ENCODE data around the gene RASL10A.

RASL10A gene

GRCh38 chr22:29300807-29301601 is 14.5 kb downstream of the RASL10A start:
- Histone ChIP-seq H2AFZ (no peak overlapping the region), H3K36me3 (ENCODE audit: control insufficient read depth, insufficient read depth, low read length) (peaks cover 4% of the 10 kb centered on the region), H3K9me3 (ENCODE audit: control insufficient read depth, low read length) (no peaks in the 10 kb centered on the region), H3K27me3 (ENCODE audit: control insufficient read depth, insufficient read depth, low read length) (no peaks in the 10 kb centered on the region), H3K4me2 (ENCODE audit: low read length) (no peak overlapping the region), H3K4me3 (ENCODE audit: low read depth, low read length) (no peak overlapping the region), H3K27ac (no peak overlapping the region), H3K9ac (no peak overlapping the region), H3K79me2 (no peaks in the 10 kb centered on the region), H3K4me1 (no peaks in the 10 kb centered on the region)
- TF ChIP-seq, protein P1, sequence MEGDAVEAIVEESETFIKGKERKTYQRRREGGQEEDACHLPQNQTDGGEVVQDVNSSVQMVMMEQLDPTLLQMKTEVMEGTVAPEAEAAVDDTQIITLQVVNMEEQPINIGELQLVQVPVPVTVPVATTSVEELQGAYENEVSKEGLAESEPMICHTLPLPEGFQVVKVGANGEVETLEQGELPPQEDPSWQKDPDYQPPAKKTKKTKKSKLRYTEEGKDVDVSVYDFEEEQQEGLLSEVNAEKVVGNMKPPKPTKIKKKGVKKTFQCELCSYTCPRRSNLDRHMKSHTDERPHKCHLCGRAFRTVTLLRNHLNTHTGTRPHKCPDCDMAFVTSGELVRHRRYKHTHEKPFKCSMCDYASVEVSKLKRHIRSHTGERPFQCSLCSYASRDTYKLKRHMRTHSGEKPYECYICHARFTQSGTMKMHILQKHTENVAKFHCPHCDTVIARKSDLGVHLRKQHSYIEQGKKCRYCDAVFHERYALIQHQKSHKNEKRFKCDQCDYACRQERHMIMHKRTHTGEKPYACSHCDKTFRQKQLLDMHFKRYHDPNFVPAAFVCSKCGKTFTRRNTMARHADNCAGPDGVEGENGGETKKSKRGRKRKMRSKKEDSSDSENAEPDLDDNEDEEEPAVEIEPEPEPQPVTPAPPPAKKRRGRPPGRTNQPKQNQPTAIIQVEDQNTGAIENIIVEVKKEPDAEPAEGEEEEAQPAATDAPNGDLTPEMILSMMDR (IDR thresholded peaks at IDR 0.05): no peak

DNA sequence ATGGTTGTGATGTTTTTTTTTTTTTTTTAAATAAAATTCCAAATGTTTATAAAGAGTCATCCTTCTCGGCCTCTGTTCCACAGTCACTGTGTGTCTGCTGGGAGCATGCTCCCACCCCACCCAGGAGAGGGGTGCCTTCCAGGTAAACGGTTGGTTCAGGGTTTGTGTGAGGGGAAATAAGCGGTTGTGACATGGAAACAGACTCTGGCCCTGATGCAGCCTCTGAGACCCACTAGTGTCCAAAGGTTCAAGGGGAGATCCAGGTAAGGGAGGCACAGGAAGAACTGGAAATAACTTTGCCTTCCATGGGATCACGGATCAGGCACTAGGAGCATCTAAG is 15.1 kb downstream of the RASL10A start:
- Histone ChIP-seq H3K4me2 (ENCODE audit: low read length) (no peak overlapping the region), H3K79me2 (no peaks in the 10 kb centered on the region), H3K27me3 (ENCODE audit: control insufficient read depth, insufficient read depth, low read length) (no peaks in the 10 kb centered on the region), H3K27ac (no peak overlapping the region), H3K9ac (no peak overlapping the region), H3K4me3 (ENCODE audit: low read depth, low read length) (no peak overlapping the region), H3K9me3 (ENCODE audit: control insufficient read depth, low read length) (no peaks in the 10 kb centered on the region), H3K36me3 (ENCODE audit: control insufficient read depth, insufficient read depth, low read length) (peaks cover 4% of the 10 kb centered on the region), H3K4me1 (no peaks in the 10 kb centered on the region), H2AFZ (no peak overlapping the region)
- TF ChIP-seq, protein P1 (IDR thresholded peaks at IDR 0.05): no peak

GRCh38 chr22:29299136-29299900 is 16.2 kb downstream of the RASL10A start:
- Histone ChIP-seq H3K27ac (no peak overlapping the region), H3K9me3 (ENCODE audit: control insufficient read depth, low read length) (no peaks in the 10 kb centered on the region), H3K27me3 (ENCODE audit: control insufficient read depth, insufficient read depth, low read length) (no peaks in the 10 kb centered on the region), H3K79me2 (no peaks in the 10 kb centered on the region), H3K4me3 (ENCODE audit: low read depth, low read length) (no peak overlapping the region), H3K4me2 (ENCODE audit: low read length) (no peak overlapping the region), H3K36me3 (ENCODE audit: control insufficient read depth, insufficient read depth, low read length) (peaks cover 4% of the 10 kb centered on the region), H3K9ac (no peak overlapping the region), H2AFZ (no peak overlapping the region), H3K4me1 (no peaks in the 10 kb centered on the region)
- TF ChIP-seq, protein P1 (IDR thresholded peaks at IDR 0.05): no peak

DNA sequence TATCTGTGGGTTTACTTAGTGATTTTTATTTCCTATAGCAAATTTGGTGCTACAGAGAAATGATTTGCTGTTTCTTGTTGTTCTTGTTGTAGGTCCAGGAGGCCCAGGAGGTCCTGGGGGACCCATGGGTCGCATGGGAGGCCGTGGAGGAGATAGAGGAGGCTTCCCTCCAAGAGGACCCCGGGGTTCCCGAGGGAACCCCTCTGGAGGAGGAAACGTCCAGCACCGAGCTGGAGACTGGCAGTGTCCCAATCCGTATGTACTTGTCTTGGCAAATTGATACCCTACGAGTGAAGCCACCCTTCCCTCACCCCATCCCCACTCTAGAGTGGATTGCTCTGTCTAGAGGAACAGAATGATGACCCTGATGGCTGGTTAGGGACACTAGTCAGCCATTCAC is 16.9 kb downstream of the RASL10A start:
- Histone ChIP-seq H3K27me3 (ENCODE audit: control insufficient read depth, insufficient read depth, low read length) (no peaks in the 10 kb centered on the region), H3K27ac (no peak overlapping the region), H2AFZ (no peak overlapping the region), H3K4me3 (ENCODE audit: low read depth, low read length) (no peak overlapping the region), H3K4me1 (no peaks in the 10 kb centered on the region), H3K36me3 (ENCODE audit: control insufficient read depth, insufficient read depth, low read length) (peaks cover 4% of the 10 kb centered on the region), H3K4me2 (ENCODE audit: low read length) (no peak overlapping the region), H3K9me3 (ENCODE audit: control insufficient read depth, low read length) (no peaks in the 10 kb centered on the region), H3K9ac (no peak overlapping the region), H3K79me2 (no peaks in the 10 kb centered on the region)
- TF ChIP-seq, protein P1 (IDR thresholded peaks at IDR 0.05): no peak

Measured in parathyroid adenoma (tissue), 2 donors.